K562 (cell line): Measurements from ENCODE around the gene GUCA1A. TPM values are rescaled to one million over a fixed set of nuclear protein-coding genes. Genes with fewer than 3 reads are reported as not detected.

Experiments
- ATAC-seq: fragments of 200-7000 bp; cut with Tn5 transposase; 3 replicates; pipeline ENCODE4 v1.9.1; 2020; ENCODE audit warnings: moderate library complexity
- BruUV-seq: library from RNA; stranded (reverse); fragments of 400-500 nt; replicated peaks from 2 replicates; lab custom pipeline; 2021; lab: Mats Ljungman, UMichigan
- CTCF ChIA-PET: fragments of 300-600 bp; formaldehyde crosslinking; extraction: SDS; loops from one replicate; lab custom pipeline; 2021; ENCODE audit warnings: low intra/inter-chr PET ratio; lab: Yijun Ruan, JAX
- POLR2A ChIA-PET: fragments of 300-600, 350-650 bp; sonication (Branson Sonifier 250); formaldehyde crosslinking; extraction: SDS; loops from one replicate; lab custom pipeline; 2021; ENCODE audit warnings: antibody characterized with exemption, inconsistent platforms; lab: Yijun Ruan, JAX
- DNase-seq, 4 experiments: peaks; one replicate each; pipeline versions ENCODE4 v3.0.0 to v3.0.0-alpha.2; 2011 to 2018; ENCODE audit warnings: low spot score in 3 of 4, mixed read lengths in 3 of 4; ENCODE audit errors: extremely low read depth in 1 of 4
- FAIRE-seq: peaks from 2 replicates; lab custom pipeline; 2011; peaks lifted over from hg19 to GRCh38; lab: Jason Lieb, UNC
- H2AFZ ChIP-seq: 2 replicates; pipeline ENCODE4 v1.6.0; 2011; ENCODE audit warnings: low read depth, low read length, control low read depth, inconsistent platforms
- H3K27ac ChIP-seq: fragments of 200-600 bp; 3 replicates; pipeline ENCODE4 v1.8.0; 2011; ENCODE audit warnings: low read depth, mild to moderate bottlenecking, control low read depth, inconsistent platforms, low read length, moderate library complexity, mixed read lengths; ENCODE audit errors: extremely low read depth
- H3K27me3 ChIP-seq, 2 experiments: fragments of 300-600 bp in 1 of 2; 2 replicates in 1 of 2; 3 replicates in 1 of 2; pipeline versions ENCODE4 v1.6.0 to v1.8.0; 2011; ENCODE audit warnings: inconsistent platforms in 2 of 2, low read length in 2 of 2, mild to moderate bottlenecking in 1 of 2, mixed read lengths in 1 of 2, moderate library complexity in 1 of 2; ENCODE audit not compliant: control insufficient read depth in 2 of 2, insufficient read depth in 2 of 2
- H3K36me3 ChIP-seq: fragments of 300-600 bp; 3 replicates; pipeline ENCODE4 v1.8.0; 2011; ENCODE audit warnings: mild to moderate bottlenecking, low read length, inconsistent platforms; ENCODE audit not compliant: control insufficient read depth, insufficient read depth
- H3K4me1 ChIP-seq, 2 experiments: fragments of 200-600 bp in 1 of 2; replicated peaks in 1 of 2; 2 replicates in 1 of 2; 3 replicates in 1 of 2; pipeline versions ENCODE4 v1.5.1 to v1.8.0; 2011; ENCODE audit warnings: inconsistent platforms in 2 of 2, low read length in 2 of 2, mild to moderate bottlenecking in 1 of 2, mixed read lengths in 1 of 2, moderate library complexity in 1 of 2; ENCODE audit not compliant: control insufficient read depth in 2 of 2, insufficient read depth in 2 of 2
- H3K4me2 ChIP-seq: 2 replicates; pipeline ENCODE4 v1.6.1; 2011; ENCODE audit warnings: low read length, control low read depth, inconsistent platforms, mixed read lengths; ENCODE audit not compliant: insufficient read depth
- H3K4me3 ChIP-seq: fragments of 200-600 bp; sonication (generic), shearing (Covaris generic); 2 replicates; pipeline ENCODE4 v1.5.1; 2016; ENCODE audit warnings: control low read depth, inconsistent platforms
- H3K79me2 ChIP-seq: fragments of 200-600 bp; 3 replicates; pipeline ENCODE4 v1.8.0; 2011; ENCODE audit warnings: low read length, inconsistent platforms; ENCODE audit not compliant: control insufficient read depth, insufficient read depth
- H3K9ac ChIP-seq, 2 experiments: 2 replicates each; pipeline versions ENCODE4 v1.6.0 to v1.6.1; 2011; ENCODE audit warnings: low read depth in 2 of 2, low read length in 2 of 2, control low read depth in 1 of 2, inconsistent platforms in 1 of 2, mild to moderate bottlenecking in 1 of 2, mixed read lengths in 1 of 2; ENCODE audit not compliant: insufficient read depth in 1 of 2
- H3K9me1 ChIP-seq: one replicate; pipeline ENCODE4 v1.6.0; 2011; ENCODE audit warnings: inconsistent platforms, mild to moderate bottlenecking, low read length, moderate library complexity; ENCODE audit not compliant: control insufficient read depth, insufficient read depth
- H3K9me3 ChIP-seq: replicated peaks from 2 replicates; pipeline ENCODE4 v1.5.1; 2011; ENCODE audit warnings: low read depth, low read length, inconsistent platforms; ENCODE audit not compliant: control insufficient read depth, insufficient read depth
- H4K20me1 ChIP-seq: replicated peaks from 2 replicates; pipeline ENCODE4 v1.6.1; 2011; ENCODE audit warnings: low read length, inconsistent platforms, mixed read lengths; ENCODE audit not compliant: control insufficient read depth, insufficient read depth
- JUNB ChIP-seq: fragments of 450-650 bp; formaldehyde crosslinking; conservative IDR thresholded peaks from 2 replicates; pipeline ENCODE4 v1.4.0; 2020; ENCODE audit warnings: mild to moderate bottlenecking
- PBX2 ChIP-seq, 2 experiments: IDR thresholded peaks in 1 of 2; conservative IDR thresholded peaks in 1 of 2; 2 replicates each; pipeline ENCODE4 v1.6.1; 2016; ENCODE audit warnings: low read depth in 2 of 2, mild to moderate bottlenecking in 1 of 2, missing compliant biosample characterization in 1 of 2, missing genetic modification characterization in 1 of 2, moderate library complexity in 1 of 2
- PCBP1 ChIP-seq: fragments of 200-400 bp; formaldehyde crosslinking; IDR thresholded peaks from 2 replicates; pipeline ENCODE4 v1.6.1; 2018; ENCODE audit warnings: mild to moderate bottlenecking, low read depth, low read length; ENCODE audit not compliant: poor library complexity, severe bottlenecking
- WGBS: fragments of 100-300 bp; shearing (Covaris generic); methylation state at CpG from one replicate; pipeline ENCODE4 v1.1.6; 2016; ENCODE audit warnings: low coverage, mixed read lengths; ENCODE audit not compliant: insufficient coverage; ENCODE audit errors: missing lambda C conversion rate; 5-methylcytosine and 5-hydroxymethylcytosine counted together
- in situ Hi-C: fragments of 300-500 bp; cut with MboI; formaldehyde crosslinking; loops from 4 replicates; pipeline ENCODE4 v1.15.0; 2018; ENCODE audit warnings: inconsistent platforms, mixed read lengths
- intact Hi-C: fragments of 100-400 bp; cut with micrococcal nuclease; formaldehyde crosslinking; loops from 2 replicates; pipeline ENCODE4 v1.14.2; 2022
- polyA plus RNA-seq, 8 experiments: library from polyadenylated mRNA; depleted of rRNA in 4 of 8; stranded (reverse) in 5 of 8; unstranded in 3 of 8; fragments of >200 nt; fragmentation: Nextera tagmentation in 2 of 8; fragmentation: Illumina TruSeq in 1 of 8; extraction: Ambion mirVana in 2 of 8; extraction: Trizol in 1 of 8; gene quantifications; 2 replicates each; pipeline versions ENCODE4 v1.2.1 to v1.2.3, GENCODE V29; 2011 to 2014; ENCODE audit warnings: inconsistent platforms in 1 of 8, missing spikeins in 1 of 8
- total RNA-seq, 7 experiments: library from RNA; depleted of rRNA in 6 of 7; stranded (reverse); fragments of >200 nt in 6 of 7; fragmentation: Illumina TruSeq in 2 of 7; extraction: Trizol in 2 of 7; gene quantifications; 2 replicates each; pipeline versions ENCODE4 v1.2.1 to v1.2.3, GENCODE V29; 2011 to 2021; ENCODE audit warnings: low replicate concordance in 1 of 7

The GUCA1A gene
- total and polyA plus RNA-seq, 9 of the 15 experiments (the other 6 are each of a cell fraction or from before 2014, with no cell fraction given) = not detected

- Histone ChIP-seq H3K9ac (peak within 1 kb of the TSS in 1 of 2 experiments; percentile 75; a peak in 2 of 4 replicates), H3K4me2 (no peak within 1 kb of the TSS), H3K4me1 (peaks cover 26 to 46% of the 10 kb centered on the region in 2 experiments), H4K20me1 (no peaks in the 10 kb centered on the region), H3K79me2 (no peaks in the 10 kb centered on the region), H3K36me3 (no peaks in the 10 kb centered on the region), H3K9me1 (no peaks in the 10 kb centered on the region), H3K27me3 (0 out of 5 replicates have a peak, but pooled peaks cover 0 to 4% of the 10 kb centered on the region in 2 experiments), H3K9me3 (no peaks in the 10 kb centered on the region), H2AFZ (peak within 1 kb of the TSS; percentile 15; the same call in 1 of the 2 replicates), H3K4me3 (no peak within 1 kb of the TSS), H3K27ac (no peak within 1 kb of the TSS)
- no peak for DNase-seq
- ChIA-PET CTCF (interaction anchor here (0.7 kb wide), 1 partner anchor 69 kb away, joined by 3 read pairs; no protein-coding TSS in a partner anchor), POLR2A (interaction anchor here (0.7 to 1.0 kb wide), 2 partner anchors 255 to 765 kb away, joined by 3 to 4 read pairs; no protein-coding TSS in a partner anchor)
- in situ Hi-C loops (no loop called here), intact Hi-C loops (no loop called here)
- ATAC-seq = no peak
- 69% methylated on average over 29 of the region's 60 CpGs for WGBS
- BruUV-seq = no TSS peak
- no peak for FAIRE-seq
- TF ChIP-seq JUNB (CRISPR knock-in tag) (no peak), PBX2 (CRISPR knock-in tag; IDR thresholded peaks at IDR 0.05; ENCODE audit: low read depth) (0 out of 2 replicates have a peak, but pooled peaks have one; percentile 1), PBX2 (tag; conservative IDR thresholded peaks at IDR 0.05; ENCODE audit: low read depth) (no peak), PCBP1 (peak; percentile 11)
Measured at GRCh38 chr6:42142118-42142835, 30.9 kb upstream of the GUCA1A start, which contains the start of gene C6orf132. Gene C6orf132, minus strand, starts transcription at chr6:42142620. Its CDS starts 176 bp downstream, at chr6:42142444.
